Naive thymus-derived CD4-positive, alpha-beta T cell (primary cell): ENCODE results near the gene TERT. TPM values are rescaled to one million over a fixed set of nuclear protein-coding genes. Genes with fewer than 3 reads are reported as not detected.

Experiments used
- ATAC-seq: fragments of 150-1000 bp; cut with Tn5 transposase; 2 replicates; pipeline ENCODE4 v1.10.0; 2021; ENCODE audit warnings: mild to moderate bottlenecking, moderate library complexity
- CTCF ChIA-PET: fragments of 350-600 bp; sonication (Branson Sonifier 250); formaldehyde crosslinking; loops from one replicate; lab custom pipeline; 2021; ENCODE audit warnings: antibody characterized with exemption; lab: Charles Lee
- POLR2A ChIA-PET: fragments of 350-600 bp; sonication (Branson Sonifier 250); formaldehyde crosslinking; loops from one replicate; lab custom pipeline; 2021; ENCODE audit warnings: antibody characterized with exemption, inconsistent platforms; lab: Charles Lee
- DNase-seq, 9 donors: peaks; one replicate each; pipeline versions ENCODE4 v3.0.0 to v3.0.0-alpha.2; 2020 to 2022; ENCODE audit warnings: mixed read lengths in 1 of 9
- H3K27ac ChIP-seq: one replicate; pipeline ENCODE4 v1.7.0; 2013; ENCODE audit warnings: mild to moderate bottlenecking, low read depth, low read length, moderate library complexity
- H3K27me3 ChIP-seq, 2 donors: one replicate each; pipeline ENCODE4 v1.7.0; 2013; ENCODE audit warnings: low read length in 2 of 2, mild to moderate bottlenecking in 2 of 2, moderate library complexity in 2 of 2; ENCODE audit not compliant: control insufficient read depth in 2 of 2, insufficient read depth in 2 of 2
- H3K36me3 ChIP-seq, 3 experiments: 1 replicate in 2 of 3; 2 replicates in 1 of 3; pipeline ENCODE4 v1.7.0; 2013; ENCODE audit warnings: low read length in 3 of 3, mild to moderate bottlenecking in 3 of 3, moderate library complexity in 1 of 3; ENCODE audit not compliant: insufficient read depth in 3 of 3, control insufficient read depth in 2 of 3
- H3K4me1 ChIP-seq, 2 donors: one replicate each; pipeline ENCODE4 v1.7.0; 2013; ENCODE audit warnings: low read length in 2 of 2, mild to moderate bottlenecking in 2 of 2, moderate library complexity in 1 of 2; ENCODE audit not compliant: control insufficient read depth in 2 of 2, insufficient read depth in 2 of 2
- H3K4me3 ChIP-seq: 2 replicates; pipeline ENCODE4 v1.7.0; 2013; ENCODE audit warnings: mild to moderate bottlenecking, low read length
- H3K9me3 ChIP-seq, 3 experiments: 1 replicate in 2 of 3; 2 replicates in 1 of 3; pipeline ENCODE4 v1.7.0; 2013; ENCODE audit warnings: low read length in 3 of 3; ENCODE audit not compliant: control insufficient read depth in 2 of 3
- H3K27ac Mint-ChIP-seq, 9 donors: one replicate each; pipeline ENCODE4 v1.8.0; 2020 to 2022; ENCODE audit warnings: mixed read lengths in 9 of 9, mild to moderate bottlenecking in 8 of 9, moderate library complexity in 5 of 9, inconsistent platforms in 2 of 9
- H3K27me3 Mint-ChIP-seq, 5 donors: one replicate each; pipeline ENCODE4 v1.8.0; 2021 to 2022; ENCODE audit warnings: mixed read lengths in 5 of 5, mild to moderate bottlenecking in 1 of 5
- H3K36me3 Mint-ChIP-seq, 5 donors: one replicate each; pipeline ENCODE4 v1.8.0; 2020 to 2022; ENCODE audit warnings: mixed read lengths in 5 of 5, mild to moderate bottlenecking in 3 of 5, inconsistent platforms in 1 of 5
- H3K4me1 Mint-ChIP-seq, 7 donors: one replicate each; pipeline ENCODE4 v1.8.0; 2020 to 2022; ENCODE audit warnings: mixed read lengths in 7 of 7, mild to moderate bottlenecking in 3 of 7, inconsistent platforms in 1 of 7
- H3K4me3 Mint-ChIP-seq, 10 donors: one replicate each; pipeline ENCODE4 v1.8.0; 2020 to 2022; ENCODE audit warnings: mild to moderate bottlenecking in 10 of 10, mixed read lengths in 10 of 10, moderate library complexity in 6 of 10, inconsistent platforms in 2 of 10
- H3K9me3 Mint-ChIP-seq, 11 donors: one replicate each; pipeline ENCODE4 v1.8.0; 2020 to 2022; ENCODE audit warnings: mixed read lengths in 11 of 11, mild to moderate bottlenecking in 4 of 11, inconsistent platforms in 1 of 11, moderate library complexity in 1 of 11
- intact Hi-C, 2 donors: fragments of 100-400 bp; cut with micrococcal nuclease; formaldehyde crosslinking; loops; one replicate each; pipeline ENCODE4 v1.15.1; 2023
- polyA plus RNA-seq, 2 donors: library from polyadenylated mRNA; unstranded; fragments of 300-500 nt; fragmentation: Illumina TruSeq; gene quantifications; one replicate each; pipeline ENCODE4 v1.2.3, GENCODE V29; 2021
- total RNA-seq, 6 experiments: library from RNA in 5 of 6; stranded (reverse) in 5 of 6; gene quantifications; 1 replicate in 5 of 6; 2 replicates in 1 of 6; pipeline ENCODE4 v1.2.3 and lab custom pipeline; 2021 to 2026

Gene TERT
- total and polyA plus RNA-seq, 7 experiments from 2014 or later = 0.13 to 3.3 (median 1.3) TPM; not detected in 1

GRCh38 chr5:1266791-1267190, 28.1 kb downstream of the TERT start:
- DNase-seq (no peak), ATAC-seq (no peak)
- Histone ChIP-seq H3K36me3 (no peaks in the 10 kb centered on the region), H3K27ac (no peak overlapping the region), H3K4me3 (no peak overlapping the region), H3K4me1 (peaks cover 5 to 10% of the 10 kb centered on the region in 2 donors), H3K9me3 (no peaks in the 10 kb centered on the region), H3K27me3 (no peaks in the 10 kb centered on the region)
- peaks cover 0 to 6% (median 0%) of the 10 kb centered on the region in 5 donors for H3K36me3 Mint-ChIP-seq
- ChIA-PET CTCF (interaction anchor here (0.6 kb wide), 1 partner anchor 10 kb away, joined by 3 read pairs; no protein-coding TSS in a partner anchor), POLR2A (no interaction called here)
- peaks cover 0 to 10% (median 0%) of the 10 kb centered on the region in 11 donors for H3K9me3 Mint-ChIP-seq
- H3K4me1 Mint-ChIP-seq = peaks cover 9 to 18% (median 11%) of the 10 kb centered on the region in 7 donors
- H3K27ac Mint-ChIP-seq = peak overlapping the region in 1 of 9 donors; percentile 14
- no peak overlapping the region for H3K4me3 Mint-ChIP-seq
- H3K27me3 Mint-ChIP-seq = no peaks in the 10 kb centered on the region
- intact Hi-C loops = no loop called here

GRCh38 chr5:1265461-1266455, 29.1 kb downstream of the TERT start:
- peaks cover 0 to 10% (median 0%) of the 10 kb centered on the region in 11 donors for H3K9me3 Mint-ChIP-seq
- Histone ChIP-seq H3K9me3 (no peaks in the 10 kb centered on the region), H3K4me3 (no peak overlapping the region), H3K36me3 (no peaks in the 10 kb centered on the region), H3K4me1 (peaks cover 5 to 10% of the 10 kb centered on the region in 2 donors), H3K27me3 (no peaks in the 10 kb centered on the region), H3K27ac (no peak overlapping the region)
- DNase-seq (no peak), ATAC-seq (no peak)
- ChIA-PET POLR2A (no interaction called here), CTCF (no interaction called here)
- H3K27me3 Mint-ChIP-seq = no peaks in the 10 kb centered on the region
- H3K36me3 Mint-ChIP-seq = peaks cover 0 to 5% (median 0%) of the 10 kb centered on the region in 5 donors
- H3K4me1 Mint-ChIP-seq = peaks cover 9 to 18% (median 11%) of the 10 kb centered on the region in 7 donors
- no peak overlapping the region for H3K27ac Mint-ChIP-seq
- intact Hi-C loops = no loop called here
- H3K4me3 Mint-ChIP-seq = no peak overlapping the region

GRCh38 chr5:1265026-1265425, 29.8 kb downstream of the TERT start:
- Histone ChIP-seq H3K4me3 (no peak overlapping the region), H3K9me3 (no peaks in the 10 kb centered on the region), H3K36me3 (no peaks in the 10 kb centered on the region), H3K4me1 (peaks cover 5 to 10% of the 10 kb centered on the region in 2 donors), H3K27me3 (no peaks in the 10 kb centered on the region), H3K27ac (no peak overlapping the region)
- ChIA-PET CTCF (no interaction called here), POLR2A (no interaction called here)
- H3K27me3 Mint-ChIP-seq = no peaks in the 10 kb centered on the region
- no peak overlapping the region for H3K27ac Mint-ChIP-seq
- DNase-seq (no peak), ATAC-seq (no peak)
- H3K4me1 Mint-ChIP-seq = peaks cover 9 to 13% (median 11%) of the 10 kb centered on the region in 7 donors
- peaks cover 0 to 10% (median 0%) of the 10 kb centered on the region in 11 donors for H3K9me3 Mint-ChIP-seq
- H3K4me3 Mint-ChIP-seq = no peak overlapping the region
- H3K36me3 Mint-ChIP-seq = peaks cover 0 to 5% (median 0%) of the 10 kb centered on the region in 5 donors
- intact Hi-C loops = no loop called here

- Mint-ChIP-seq H3K27me3 (no peaks in the 10 kb centered on the region), H3K9me3 (peaks cover 0 to 10% (median 0%) of the 10 kb centered on the region in 11 donors), H3K4me1 (peaks cover 9 to 12% (median 11%) of the 10 kb centered on the region in 7 donors), H3K27ac (no peak overlapping the region), H3K4me3 (no peak overlapping the region), H3K36me3 (peaks cover 0 to 2% (median 0%) of the 10 kb centered on the region in 5 donors)
- no peak for DNase-seq
- H3K27me3 ChIP-seq = no peaks in the 10 kb centered on the region
- H3K36me3 ChIP-seq = no peaks in the 10 kb centered on the region
- H3K4me3 ChIP-seq = no peak overlapping the region
- no peaks in the 10 kb centered on the region for H3K9me3 ChIP-seq
- no peak for ATAC-seq
- H3K4me1 ChIP-seq = peaks cover 5 to 10% of the 10 kb centered on the region in 2 donors
- intact Hi-C loops = no loop called here
- ChIA-PET CTCF (no interaction called here), POLR2A (no interaction called here)
- H3K27ac ChIP-seq = no peak overlapping the region
These were observed 30.7 kb downstream of the TERT start for GRCh38 chr5:1264211-1264610.

DNA sequence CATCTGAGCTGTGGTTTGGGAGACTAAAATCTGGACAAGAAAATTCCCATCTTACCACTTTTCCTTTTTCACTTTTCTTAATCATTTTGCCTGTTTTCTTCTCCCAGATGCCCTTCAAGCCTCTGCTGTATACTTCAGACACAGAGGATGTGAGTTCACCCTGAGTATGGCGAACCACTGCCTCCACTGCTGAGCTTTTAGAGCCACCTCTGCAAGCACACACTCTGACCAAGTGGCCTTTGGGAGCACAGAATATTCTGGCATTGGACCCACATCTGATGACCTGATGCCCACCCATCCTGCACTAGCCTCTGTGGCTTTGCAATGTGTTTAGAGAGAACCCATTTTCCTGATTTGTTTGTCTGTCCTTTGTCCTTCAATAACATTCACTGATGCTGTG, 32.5 kb downstream of the TERT start:
- no peak for ATAC-seq
- POLR2A ChIA-PET = no interaction called here

GRCh38 chr5:1261643-1262042, 33.2 kb downstream of the TERT start:
- Histone ChIP-seq H3K9me3 (no peaks in the 10 kb centered on the region), H3K27ac (no peak overlapping the region), H3K27me3 (no peaks in the 10 kb centered on the region), H3K4me1 (no peaks in the 10 kb centered on the region), H3K4me3 (no peak overlapping the region), H3K36me3 (no peaks in the 10 kb centered on the region)
- H3K4me1 Mint-ChIP-seq = peaks cover 0 to 1% (median 0%) of the 10 kb centered on the region in 7 donors
- ATAC-seq (no peak), DNase-seq (no peak)
- CTCF ChIA-PET = no interaction called here
- POLR2A ChIA-PET = no interaction called here
- H3K4me3 Mint-ChIP-seq = no peak overlapping the region
- no peaks in the 10 kb centered on the region for H3K27me3 Mint-ChIP-seq
- H3K9me3 Mint-ChIP-seq = peaks cover 0 to 10% (median 0%) of the 10 kb centered on the region in 11 donors
- intact Hi-C loops = no loop called here
- no peak overlapping the region for H3K27ac Mint-ChIP-seq
- H3K36me3 Mint-ChIP-seq = no peaks in the 10 kb centered on the region

More for the DNA sequence above, 32.5 kb downstream of the TERT start:
- CTCF ChIA-PET = no interaction called here
- Mint-ChIP-seq H3K27ac (peak overlapping the region in 2 of 9 donors; percentile 11 to 59), H3K36me3 (peaks cover 0 to under 1% (median 0%) of the 10 kb centered on the region in 5 donors), H3K9me3 (peaks cover 0 to 10% (median 0%) of the 10 kb centered on the region in 11 donors), H3K4me3 (no peak overlapping the region), H3K27me3 (no peaks in the 10 kb centered on the region), H3K4me1 (no peaks in the 10 kb centered on the region)
- intact Hi-C loops = no loop called here
- no peak for DNase-seq
- Histone ChIP-seq H3K36me3 (no peaks in the 10 kb centered on the region), H3K27me3 (no peaks in the 10 kb centered on the region), H3K27ac (no peak overlapping the region), H3K9me3 (no peaks in the 10 kb centered on the region), H3K4me1 (no peaks in the 10 kb centered on the region), H3K4me3 (no peak overlapping the region)
